GM10847 (cell line): ENCODE results near the gene SURF2.

Experiments
- POLR2A ChIP-seq: IDR thresholded peaks from 2 replicates; pipeline ENCODE4 v1.6.1; 2011; ENCODE audit not compliant: insufficient read length; ENCODE audit errors: extremely low read depth

SURF2 gene

GRCh38 chr9:133378408-133378962 lies 22.1 kb downstream of the SURF2 start:
- TF ChIP-seq POLR2A, result no peak

- no peak for TF ChIP-seq POLR2A
These were observed 23.1 kb downstream of the SURF2 start for GRCh38 chr9:133379153-133380086.

GRCh38 chr9:133380734-133381133 lies 24.4 kb downstream of the SURF2 start:
- TF ChIP-seq POLR2A, result no peak

- no peak for TF ChIP-seq POLR2A
These were observed 26.3 kb downstream of the SURF2 start for GRCh38 chr9:133382507-133383141.

GRCh38 chr9:133383438-133383837 lies 27.1 kb downstream of the SURF2 start:
- TF ChIP-seq POLR2A, result no peak

GRCh38 chr9:133384736-133385321 lies 28.5 kb downstream of the SURF2 start:
- TF ChIP-seq POLR2A, result no peak

- no peak for TF ChIP-seq POLR2A
These were observed 29.1 kb downstream of the SURF2 start for GRCh38 chr9:133385452-133385851.

GRCh38 chr9:133386338-133386737 lies 30.0 kb downstream of the SURF2 start:
- TF ChIP-seq POLR2A, result no peak

- TF ChIP-seq POLR2A, result no peak
These were observed 31.3 kb downstream of the SURF2 start for GRCh38 chr9:133387680-133388079.

- no peak for TF ChIP-seq POLR2A
These were observed 32.7 kb downstream of the SURF2 start for GRCh38 chr9:133389025-133389557.

GRCh38 chr9:133389562-133389961 lies 33.2 kb downstream of the SURF2 start:
- no peak for TF ChIP-seq POLR2A

- TF ChIP-seq POLR2A, result no peak
These were observed 34.4 kb downstream of the SURF2 start for GRCh38 chr9:133390713-133391112.

- no peak for TF ChIP-seq POLR2A
These were observed 37.0 kb downstream of the SURF2 start for GRCh38 chr9:133393399-133393798.

GRCh38 chr9:133394687-133395271 lies 38.4 kb downstream of the SURF2 start:
- TF ChIP-seq POLR2A, result no peak

GRCh38 chr9:133396952-133397351 lies 40.6 kb downstream of the SURF2 start:
- no peak for TF ChIP-seq POLR2A
